Measurements from ENCODE around the gene TOB1.
"Not testable (repeated sequence)": the region's sequence is repeated elsewhere in the genome, so short reads cannot be mapped to it uniquely, and the experiment has no call there.

Gene TOB1

DNA sequence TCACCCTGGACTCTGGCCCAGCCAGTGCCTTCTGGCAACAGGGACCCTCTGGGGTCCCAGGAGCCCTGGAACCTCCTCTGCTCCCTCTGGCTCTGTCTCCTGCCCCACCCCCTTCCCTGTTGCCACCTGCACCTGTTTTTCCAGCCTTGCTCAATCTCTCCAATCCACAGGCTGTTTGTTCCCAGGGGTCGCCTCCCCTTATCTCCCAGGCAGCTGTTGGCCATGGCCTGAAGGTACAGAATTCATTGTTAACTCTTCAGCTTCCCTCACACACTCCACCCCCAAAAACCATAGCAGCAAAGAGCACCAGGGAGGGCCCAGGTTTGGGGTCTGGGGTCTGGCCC, 39.3 kb upstream of the TOB1 start:
- Histone ChIP-seq H3K27ac (ENCODE audit: low read length) (no peak overlapping the region), H3K9me3 (ENCODE audit: control insufficient read depth, insufficient read depth, low read length) (no peaks in the 10 kb centered on the region), H3K4me3 (ENCODE audit: low read length) (no peak overlapping the region), H3K4me1 (ENCODE audit: control insufficient read depth, insufficient read depth, low read length) (peaks cover 17% of the 10 kb centered on the region), H3K27me3 (ENCODE audit: control insufficient read depth, insufficient read depth, low read length) (no peaks in the 10 kb centered on the region), H3K36me3 (ENCODE audit: control insufficient read depth, insufficient read depth, low read length) (no peaks in the 10 kb centered on the region)
- DNase-seq (ENCODE audit: low read depth, low spot score) = no peak
- no CpG with 5 or more reads among the region's 1 CpG for WGBS (ENCODE audit: insufficient coverage, insufficient read length)

DNA sequence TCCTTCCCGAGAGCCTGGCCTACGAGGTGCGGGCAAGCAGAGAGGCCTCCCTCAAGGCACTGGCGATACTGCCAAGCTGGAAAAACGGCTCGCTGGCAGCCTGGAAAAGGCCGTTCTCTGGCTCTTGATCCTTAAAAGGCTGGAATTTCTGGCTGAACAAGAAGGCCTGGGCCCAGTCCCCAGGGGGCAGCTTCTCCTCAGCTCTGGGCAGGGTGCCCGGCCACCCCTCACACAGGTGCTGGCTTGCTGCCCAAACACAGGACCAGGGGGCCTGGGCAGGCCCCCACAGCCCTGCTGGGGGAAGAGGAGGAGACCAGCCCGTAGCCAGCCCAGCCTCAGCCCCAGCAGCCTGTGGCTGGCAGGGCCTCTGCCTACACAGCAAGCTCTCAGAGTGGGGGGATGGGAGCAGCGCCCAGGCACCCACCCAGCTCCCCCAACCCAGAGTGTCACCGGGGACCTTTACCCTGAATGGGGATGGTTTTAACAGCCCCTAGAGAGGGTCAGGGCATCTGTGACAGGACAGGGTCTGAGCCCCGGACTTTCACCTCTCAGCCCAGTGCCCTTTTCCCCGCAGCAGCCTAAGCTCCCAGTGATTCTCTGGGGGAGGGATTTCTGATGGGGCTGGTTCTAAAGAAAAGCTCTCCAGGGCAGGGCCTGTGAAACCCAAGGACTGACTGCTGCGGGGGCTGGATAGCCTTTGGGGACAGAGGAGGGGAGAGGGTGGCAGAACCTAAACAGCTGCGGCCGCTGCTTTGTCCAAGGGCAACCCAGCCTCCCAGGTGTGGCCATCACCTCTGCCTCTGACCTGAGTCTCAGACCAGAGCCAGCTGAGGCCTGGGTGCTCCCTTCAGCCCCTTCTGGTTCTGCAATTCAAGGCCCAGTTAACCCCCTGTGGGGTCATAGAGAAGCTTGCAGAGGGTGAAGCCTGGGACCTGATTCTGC, 38.6 kb upstream of the TOB1 start:
- Histone ChIP-seq H3K36me3 (ENCODE audit: control insufficient read depth, insufficient read depth, low read length) (no peaks in the 10 kb centered on the region), H3K9me3 (ENCODE audit: control insufficient read depth, insufficient read depth, low read length) (no peaks in the 10 kb centered on the region), H3K4me3 (ENCODE audit: low read length) (no peak overlapping the region), H3K27me3 (ENCODE audit: control insufficient read depth, insufficient read depth, low read length) (no peaks in the 10 kb centered on the region), H3K27ac (ENCODE audit: low read length) (no peak overlapping the region), H3K4me1 (ENCODE audit: control insufficient read depth, insufficient read depth, low read length) (peaks cover 17% of the 10 kb centered on the region)
- WGBS (ENCODE audit: insufficient coverage, insufficient read length) = no CpG with 5 or more reads among the region's 16 CpGs
- DNase-seq (ENCODE audit: low read depth, low spot score) = no peak

DNA sequence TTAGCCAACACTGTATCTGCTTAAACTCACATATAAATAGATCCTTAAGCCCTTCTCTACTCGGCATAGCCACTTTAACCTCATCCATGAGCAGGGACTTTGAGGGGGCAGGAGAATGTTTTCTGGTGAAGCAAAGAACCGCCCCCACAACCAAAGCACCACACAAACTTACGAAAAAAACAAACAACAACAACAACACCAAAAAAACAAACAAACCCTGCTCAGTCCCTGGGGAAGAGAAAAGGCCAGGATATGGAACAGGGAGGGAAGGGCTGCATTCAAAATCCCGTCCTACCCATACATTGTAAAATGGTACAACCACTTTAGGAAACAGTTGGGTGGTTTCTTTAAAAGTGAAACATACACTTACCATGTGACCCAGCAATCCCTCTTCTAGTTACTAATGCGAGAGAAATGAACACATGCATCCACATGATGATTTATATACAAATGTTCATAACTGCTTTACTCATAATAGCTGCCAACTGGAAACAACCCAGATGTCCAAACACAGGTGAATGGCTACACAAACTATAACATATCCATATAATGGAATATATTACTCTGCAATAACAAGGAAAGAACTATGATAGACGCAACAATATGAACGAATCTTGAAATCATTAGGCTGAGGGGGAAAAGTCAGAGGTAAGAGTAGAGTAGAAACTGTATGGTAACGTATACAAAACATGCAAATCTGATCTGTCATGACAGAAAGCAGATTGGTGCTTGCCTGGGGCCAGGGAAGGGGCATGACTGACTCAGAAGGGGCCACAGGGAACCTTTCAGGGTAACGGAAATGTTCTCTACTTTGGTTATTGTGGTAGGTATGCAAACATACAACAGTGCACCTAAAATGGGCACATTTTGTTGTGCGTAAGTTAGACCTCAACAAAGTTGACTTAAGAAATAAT, 37.7 kb upstream of the TOB1 start:
- Histone ChIP-seq H3K27me3 (ENCODE audit: control insufficient read depth, insufficient read depth, low read length) (no peaks in the 10 kb centered on the region), H3K4me1 (ENCODE audit: control insufficient read depth, insufficient read depth, low read length) (peaks cover 14% of the 10 kb centered on the region), H3K9me3 (ENCODE audit: control insufficient read depth, insufficient read depth, low read length) (no peaks in the 10 kb centered on the region), H3K27ac (ENCODE audit: low read length) (no peak overlapping the region), H3K36me3 (ENCODE audit: control insufficient read depth, insufficient read depth, low read length) (no peaks in the 10 kb centered on the region), H3K4me3 (ENCODE audit: low read length) (no peak overlapping the region)
- WGBS (ENCODE audit: insufficient coverage, insufficient read length) = 100% methylated on average over 1 of the region's 10 CpGs
- DNase-seq (ENCODE audit: low read depth, low spot score) = no peak

DNA sequence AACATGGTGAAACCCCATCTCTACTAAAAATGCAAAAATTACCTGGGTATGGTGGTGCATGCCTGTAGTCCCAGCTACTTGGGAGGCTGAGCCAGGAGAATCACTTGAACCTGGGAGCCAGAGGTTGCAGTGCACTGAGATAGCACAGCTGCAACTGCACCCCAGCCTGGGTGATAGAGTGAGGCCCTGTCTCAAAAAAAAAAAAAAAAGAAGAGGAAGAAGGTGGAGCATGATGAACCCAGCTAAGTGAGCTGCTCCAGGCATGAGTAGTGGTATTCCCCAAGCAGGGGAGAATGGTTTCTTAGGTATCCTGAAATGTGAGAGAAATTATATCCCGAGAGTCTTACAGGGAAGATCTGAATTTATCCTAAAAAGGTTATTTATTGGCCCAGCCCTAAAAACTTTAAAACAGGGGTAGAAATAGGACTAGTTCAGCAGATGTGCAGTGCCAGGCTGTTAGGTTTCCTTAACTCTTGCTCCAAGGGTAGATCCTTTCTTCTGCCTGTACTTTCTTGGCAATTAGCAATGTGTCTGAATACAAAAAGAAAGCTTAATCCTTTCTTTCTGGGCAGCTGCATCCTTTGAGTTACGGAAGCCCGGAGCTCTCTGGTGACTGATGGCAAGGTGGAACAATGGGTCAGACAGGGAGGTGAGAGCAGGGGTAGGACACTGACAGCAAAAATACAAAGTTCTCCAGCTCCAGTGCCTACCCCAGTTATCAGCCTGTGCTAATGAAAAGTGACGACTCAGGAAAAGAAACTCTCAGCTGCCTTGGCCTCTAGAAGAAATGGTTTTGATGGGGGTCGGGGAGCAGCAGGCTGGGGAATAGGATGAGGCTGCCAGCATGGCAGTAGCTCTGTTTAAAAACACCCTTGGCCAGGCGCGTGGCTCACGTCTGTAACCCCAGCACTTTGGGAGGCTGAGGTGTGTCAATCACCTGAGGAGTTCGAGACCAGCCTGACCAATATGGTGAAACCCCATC, 36.5 kb upstream of the TOB1 start:
- Histone ChIP-seq H3K27ac (ENCODE audit: low read length) (no peak overlapping the region), H3K4me3 (ENCODE audit: low read length) (no peak overlapping the region), H3K4me1 (ENCODE audit: control insufficient read depth, insufficient read depth, low read length) (peaks cover 14% of the 10 kb centered on the region), H3K36me3 (ENCODE audit: control insufficient read depth, insufficient read depth, low read length) (no peaks in the 10 kb centered on the region), H3K27me3 (ENCODE audit: control insufficient read depth, insufficient read depth, low read length) (no peaks in the 10 kb centered on the region), H3K9me3 (ENCODE audit: control insufficient read depth, insufficient read depth, low read length) (no peaks in the 10 kb centered on the region)
- no CpG with 5 or more reads among the region's 9 CpGs for WGBS (ENCODE audit: insufficient coverage, insufficient read length)
- no peak for DNase-seq (ENCODE audit: low read depth, low spot score)

DNA sequence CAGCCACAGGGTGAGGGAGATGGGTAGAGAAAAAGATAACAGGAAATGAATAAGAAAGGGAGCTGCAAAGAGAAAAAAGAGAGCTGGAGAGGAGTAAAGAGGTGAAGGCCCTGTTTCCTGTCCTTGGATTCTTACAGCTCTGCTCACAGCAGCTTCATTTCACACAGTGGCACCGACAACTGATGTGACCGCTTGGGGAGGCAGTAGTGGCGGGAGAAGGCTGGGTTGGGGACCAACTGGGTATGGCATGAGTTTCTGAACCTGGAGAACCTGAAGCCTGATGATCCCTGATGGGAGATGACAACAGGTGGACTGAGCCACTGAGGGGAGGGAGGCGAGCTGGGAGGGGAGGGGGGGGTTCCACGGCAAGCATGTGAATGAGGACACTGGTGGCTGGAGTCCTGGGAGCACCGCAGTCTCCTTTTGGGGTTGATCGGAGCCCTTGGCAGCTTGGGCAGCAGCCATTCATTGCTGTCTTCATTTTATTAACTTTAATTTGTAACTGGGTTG, 34.3 kb upstream of the TOB1 start:
- H3K27ac ChIP-seq (ENCODE audit: low read length) = no peak overlapping the region
- no peak for DNase-seq (ENCODE audit: low read depth, low spot score)
- WGBS (ENCODE audit: insufficient coverage, insufficient read length) = no CpG with 5 or more reads among the region's 7 CpGs
- H3K9me3 ChIP-seq (ENCODE audit: control insufficient read depth, insufficient read depth, low read length) = no peaks in the 10 kb centered on the region
- peaks cover 13% of the 10 kb centered on the region for H3K4me1 ChIP-seq (ENCODE audit: control insufficient read depth, insufficient read depth, low read length)
- no peak overlapping the region for H3K4me3 ChIP-seq (ENCODE audit: low read length)
- no peaks in the 10 kb centered on the region for H3K36me3 ChIP-seq (ENCODE audit: control insufficient read depth, insufficient read depth, low read length)
- no peaks in the 10 kb centered on the region for H3K27me3 ChIP-seq (ENCODE audit: control insufficient read depth, insufficient read depth, low read length)

DNA sequence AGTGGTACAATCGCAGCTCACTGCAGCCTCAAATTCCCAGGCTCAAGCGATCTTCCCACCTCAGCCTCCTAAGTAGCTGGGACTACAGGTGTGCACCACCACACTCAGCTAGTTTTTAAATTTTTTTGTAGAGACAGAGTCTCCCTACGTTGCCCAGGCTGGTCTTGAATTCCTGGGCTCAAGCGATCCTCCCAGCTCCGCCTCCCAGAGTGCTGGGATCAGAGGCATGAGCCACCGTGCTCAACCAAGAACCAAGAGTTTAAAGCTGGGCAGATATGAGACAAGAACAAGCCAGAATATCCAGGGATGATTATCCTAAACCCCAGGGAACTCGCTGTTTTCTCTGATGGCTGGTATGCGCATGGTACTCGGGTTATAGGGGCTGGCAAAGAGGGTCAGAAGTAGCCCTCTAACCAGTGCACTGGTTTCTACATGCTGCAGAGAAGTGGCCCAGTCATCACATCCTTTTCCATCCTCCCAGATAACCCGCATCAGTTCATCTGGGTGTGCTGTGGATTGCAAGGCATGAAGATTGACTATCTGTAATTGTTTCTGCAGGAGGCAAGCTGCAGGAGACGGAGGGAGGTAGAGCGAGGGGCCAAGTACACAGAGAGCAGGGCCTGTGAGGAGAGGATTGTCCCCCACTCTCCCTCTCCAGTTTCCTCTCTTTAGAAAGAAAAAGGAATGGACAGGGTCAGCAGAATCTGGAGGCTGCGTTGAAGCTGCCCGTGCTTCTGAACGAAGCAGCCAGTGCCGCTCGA, 33.6 kb upstream of the TOB1 start:
- peaks cover 10% of the 10 kb centered on the region for H3K4me1 ChIP-seq (ENCODE audit: control insufficient read depth, insufficient read depth, low read length)
- H3K9me3 ChIP-seq (ENCODE audit: control insufficient read depth, insufficient read depth, low read length) = no peaks in the 10 kb centered on the region
- H3K27me3 ChIP-seq (ENCODE audit: control insufficient read depth, insufficient read depth, low read length) = no peaks in the 10 kb centered on the region
- no peaks in the 10 kb centered on the region for H3K36me3 ChIP-seq (ENCODE audit: control insufficient read depth, insufficient read depth, low read length)
- no CpG with 5 or more reads among the region's 17 CpGs for WGBS (ENCODE audit: insufficient coverage, insufficient read length)
- H3K4me3 ChIP-seq (ENCODE audit: low read length) = no peak overlapping the region
- no peak for DNase-seq (ENCODE audit: low read depth, low spot score)
- H3K27ac ChIP-seq (ENCODE audit: low read length) = no peak overlapping the region

DNA sequence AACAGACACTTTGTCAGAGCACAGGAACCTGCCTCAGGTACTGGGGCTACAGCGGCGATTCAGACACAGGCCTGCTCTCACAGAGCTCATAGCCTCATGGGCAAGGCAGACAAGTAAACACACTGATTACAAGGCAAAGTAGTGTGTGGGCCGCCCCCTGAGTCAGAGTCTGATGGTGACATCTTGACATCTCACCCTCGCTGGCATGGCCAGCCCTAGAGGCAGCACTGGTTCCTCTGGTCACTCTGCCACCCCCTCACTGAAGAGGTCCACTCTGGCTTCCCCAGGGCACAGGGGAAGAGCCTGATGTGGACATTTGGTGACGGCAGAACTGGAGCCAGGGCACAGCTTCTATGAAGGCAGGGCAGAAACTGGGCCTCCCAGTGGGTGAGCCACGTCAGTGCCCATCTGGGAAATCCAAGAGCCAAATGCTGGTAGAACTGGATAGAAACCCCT, 32.9 kb upstream of the TOB1 start:
- WGBS (ENCODE audit: insufficient coverage, insufficient read length) = no CpG with 5 or more reads among the region's 6 CpGs
- Histone ChIP-seq H3K4me1 (ENCODE audit: control insufficient read depth, insufficient read depth, low read length) (peaks cover 3% of the 10 kb centered on the region; the same call in 1 of the 2 replicates), H3K36me3 (ENCODE audit: control insufficient read depth, insufficient read depth, low read length) (no peaks in the 10 kb centered on the region), H3K27me3 (ENCODE audit: control insufficient read depth, insufficient read depth, low read length) (no peaks in the 10 kb centered on the region), H3K9me3 (ENCODE audit: control insufficient read depth, insufficient read depth, low read length) (no peaks in the 10 kb centered on the region), H3K4me3 (ENCODE audit: low read length) (no peak overlapping the region), H3K27ac (ENCODE audit: low read length) (no peak overlapping the region)
- DNase-seq (ENCODE audit: low read depth, low spot score) = no peak

DNA sequence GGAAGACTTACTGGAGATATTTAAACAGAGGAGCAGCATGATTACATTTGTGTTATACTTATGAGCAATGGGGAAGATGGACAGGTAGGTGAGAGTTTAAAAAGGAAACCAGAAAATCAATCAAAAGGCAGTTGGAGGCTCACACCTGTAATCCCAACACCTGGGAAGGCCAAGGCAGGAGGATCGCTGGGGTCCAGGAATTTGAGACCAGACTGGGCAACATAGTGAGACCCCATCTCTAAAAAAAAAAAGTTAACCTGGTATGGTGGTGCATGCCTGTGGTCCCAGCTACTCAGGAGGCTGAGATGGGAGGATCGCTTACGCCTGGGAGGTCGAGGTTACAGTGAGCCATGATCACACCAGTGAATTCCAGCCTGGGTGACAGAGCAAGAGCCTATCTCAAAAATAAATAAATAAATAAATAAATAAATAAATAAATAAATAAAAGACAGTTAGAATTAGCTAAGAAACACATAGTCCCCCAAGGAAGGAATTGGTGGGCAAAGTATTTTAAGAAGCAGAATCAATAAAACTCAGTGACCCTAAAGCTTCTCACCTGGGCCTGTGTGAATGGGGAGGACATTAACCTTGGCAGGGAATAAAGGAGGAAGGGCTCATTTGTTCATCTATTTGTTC, 32.3 kb upstream of the TOB1 start:
- Histone ChIP-seq H3K36me3 (ENCODE audit: control insufficient read depth, insufficient read depth, low read length) (no peaks in the 10 kb centered on the region), H3K4me3 (ENCODE audit: low read length) (no peak overlapping the region), H3K27me3 (ENCODE audit: control insufficient read depth, insufficient read depth, low read length) (no peaks in the 10 kb centered on the region), H3K27ac (ENCODE audit: low read length) (no peak overlapping the region), H3K4me1 (ENCODE audit: control insufficient read depth, insufficient read depth, low read length) (peaks cover 4% of the 10 kb centered on the region; the same call in 1 of the 2 replicates), H3K9me3 (ENCODE audit: control insufficient read depth, insufficient read depth, low read length) (no peaks in the 10 kb centered on the region)
- DNase-seq (ENCODE audit: low read depth, low spot score) = no peak
- no CpG with 5 or more reads among the region's 4 CpGs for WGBS (ENCODE audit: insufficient coverage, insufficient read length)

DNA sequence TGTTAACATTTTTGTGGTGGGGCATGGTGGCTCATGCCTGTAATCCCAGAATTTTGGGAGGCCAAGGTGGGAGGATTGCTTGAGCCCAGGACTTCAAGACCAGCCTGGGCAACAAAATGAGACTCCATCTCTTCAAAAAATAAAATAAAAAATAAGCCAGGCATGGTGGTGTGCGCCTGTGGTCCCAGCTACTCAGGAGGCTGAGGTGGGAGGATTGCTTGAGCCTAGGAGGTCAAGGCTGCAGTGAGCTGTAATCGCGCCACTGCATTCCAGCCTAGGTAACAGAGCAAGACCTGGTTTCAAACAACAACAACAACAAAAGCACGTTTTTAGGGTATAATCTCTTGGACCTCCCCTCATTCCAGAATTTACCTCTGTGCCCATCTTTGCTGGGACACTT, 28.4 kb upstream of the TOB1 start:
- not testable (repeated sequence) for H3K4me1 ChIP-seq (ENCODE audit: control insufficient read depth, insufficient read depth, low read length); H3K27me3 ChIP-seq (ENCODE audit: control insufficient read depth, insufficient read depth, low read length); DNase-seq (ENCODE audit: low read depth, low spot score); H3K27ac ChIP-seq (ENCODE audit: low read length); H3K4me3 ChIP-seq (ENCODE audit: low read length); H3K9me3 ChIP-seq (ENCODE audit: control insufficient read depth, insufficient read depth, low read length); H3K36me3 ChIP-seq (ENCODE audit: control insufficient read depth, insufficient read depth, low read length)
- WGBS (ENCODE audit: insufficient coverage, insufficient read length) = no CpG with 5 or more reads among the region's 4 CpGs

Data from iPS DF 6.9 (cell line).